Sigmoid colon (tissue), 7 donors: Measurements from ENCODE around the gene NR3C2. TPM values are rescaled to one million over a fixed set of nuclear protein-coding genes. Genes with fewer than 3 reads are reported as not detected.

ENCODE experiments used
- DNase-seq: peaks from one replicate; pipeline ENCODE4 v3.0.0-alpha.2; 2019
- H3K27ac ChIP-seq, 4 donors: fragments of 200-600 bp; sonication (generic); one replicate each; pipeline ENCODE4 v1.5.1; 2016 to 2019; ENCODE audit warnings: mild to moderate bottlenecking in 1 of 4
- H3K27me3 ChIP-seq, 3 donors: fragments of 200-600 bp; sonication (generic); one replicate each; pipeline ENCODE4 v1.5.1; 2019; ENCODE audit warnings: mild to moderate bottlenecking in 1 of 3
- H3K36me3 ChIP-seq, 4 donors: fragments of 200-600 bp; sonication (generic); one replicate each; pipeline ENCODE4 v1.5.1; 2016 to 2019
- H3K4me1 ChIP-seq, 4 donors: fragments of 200-600 bp; sonication (generic); one replicate each; pipeline ENCODE4 v1.5.1; 2017 to 2019
- H3K4me3 ChIP-seq, 4 donors: fragments of 200-600 bp; sonication (generic); one replicate each; pipeline ENCODE4 v1.5.1; 2017 to 2019; ENCODE audit warnings: mild to moderate bottlenecking in 2 of 4, moderate library complexity in 1 of 4
- H3K9me3 ChIP-seq, 4 donors: fragments of 200-600 bp in 3 of 4; sonication (generic) in 3 of 4; one replicate each; pipeline versions ENCODE4 v1.5.1 to v1.6.1; 2013 to 2019
- EP300 ChIP-seq, 4 donors: sonication (generic); formaldehyde crosslinking; IDR thresholded peaks; one replicate each; pipeline ENCODE4 v1.6.1; 2017; ENCODE audit warnings: antibody characterized with exemption in 4 of 4
- POLR2A ChIP-seq, 2 donors: fragments of 450-650 bp; IDR thresholded peaks; one replicate each; pipeline ENCODE4 v1.6.1; 2016; ENCODE audit warnings: antibody characterized with exemption in 2 of 2, mild to moderate bottlenecking in 2 of 2, moderate library complexity in 2 of 2
- POLR2AphosphoS5 ChIP-seq, 4 donors: sonication (generic); formaldehyde crosslinking; IDR thresholded peaks; one replicate each; pipeline ENCODE4 v1.6.1; 2017; ENCODE audit warnings: antibody characterized with exemption in 4 of 4
- WGBS, 2 donors: extraction: QIAGEN DNeasy Blood & Tissue Kit; methylation state at CpG; one replicate each; pipeline ENCODE4 v1.1.7; 2013; 5-methylcytosine and 5-hydroxymethylcytosine counted together
- intact Hi-C: fragments of 100-400 bp; cut with DNase I; formaldehyde crosslinking; loops from one replicate; pipeline ENCODE4 v1.15.1; 2023
- polyA plus RNA-seq, 3 donors: library from polyadenylated mRNA; stranded (reverse); fragments of 200-250 nt; gene quantifications; one replicate each; pipeline ENCODE4 v1.2.3, GENCODE V29; 2013
- total RNA-seq, 4 donors: library from RNA; depleted of rRNA; stranded (reverse); fragments of >200 nt; gene quantifications; one replicate each; pipeline ENCODE4 v1.1.0, GENCODE V29; 2016
- TF ChIP-seq, protein P1 (sequence below), 4 experiments: fragments of 450-650 bp in 3 of 4; fragments of 200-600 bp in 1 of 4; IDR thresholded peaks; one replicate each; pipeline ENCODE4 v1.5.1; 2016 to 2019; ENCODE audit warnings: antibody characterized with exemption in 4 of 4, mild to moderate bottlenecking in 3 of 4, moderate library complexity in 2 of 4
- donor health status: healthy with polysubstance abuse.
- donor health status: Bipolar disorder and iron deficiency.
- donor health status: healthy.

NR3C2 gene
- total and polyA plus RNA-seq, 7 donors = 15.6 to 34.9 (median 23.4) TPM

DNA sequence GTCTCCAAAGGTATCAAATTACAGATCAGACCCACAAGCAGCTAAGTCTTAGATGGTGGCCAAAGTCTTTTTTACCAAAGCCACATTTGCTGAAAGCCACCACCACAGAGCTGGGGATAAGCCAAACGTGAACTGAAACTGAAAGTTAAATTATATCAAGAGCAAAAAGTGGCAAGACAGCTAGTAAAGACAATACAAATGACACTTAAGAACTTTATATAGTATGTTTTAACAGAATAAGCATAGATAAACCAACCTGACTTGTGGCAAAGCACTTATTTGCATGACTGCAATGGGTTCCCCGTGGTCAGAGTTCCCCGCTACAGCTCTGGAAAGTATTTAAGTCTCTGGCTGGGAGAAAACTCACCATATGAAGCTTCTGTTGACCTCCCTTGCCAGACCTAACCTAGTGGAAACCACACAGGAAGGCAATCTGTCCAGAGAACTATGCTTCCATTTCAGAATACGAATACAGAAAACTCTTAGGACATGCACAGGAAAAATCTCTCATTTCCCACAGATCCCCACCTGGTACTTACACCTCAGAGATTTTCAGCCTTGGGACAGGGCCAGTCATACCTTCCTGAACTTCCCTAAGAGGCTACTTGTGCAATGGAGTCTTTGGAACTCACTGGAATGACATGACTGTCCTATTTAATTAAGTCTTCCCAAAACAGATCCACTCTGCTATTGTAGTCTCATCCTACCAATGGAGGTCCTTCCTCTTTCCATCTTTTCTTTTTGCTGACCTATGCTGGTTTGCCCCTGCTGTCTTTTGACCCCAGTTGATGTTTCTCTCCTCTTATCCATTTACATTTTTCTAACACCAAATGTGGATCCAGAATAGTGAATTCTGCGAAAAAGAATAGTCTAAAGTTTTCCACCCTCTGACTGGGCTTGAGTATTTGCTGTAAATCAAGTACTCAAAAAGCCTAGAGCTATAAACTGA lies 225.1 kb downstream of the NR3C2 start:
- Histone ChIP-seq H3K4me1 (peaks cover 0 to 48% (median 33%) of the 10 kb centered on the region in 4 donors), H3K4me3 (peak overlapping the region in 2 of 4 donors; percentile 16 to 22), H3K27ac (peak overlapping the region in 3 of 4 donors; percentile 19 to 78 (median 75)), H3K27me3 (no peaks in the 10 kb centered on the region), H3K9me3 (no peaks in the 10 kb centered on the region), H3K36me3 (no peaks in the 10 kb centered on the region)
- intact Hi-C loops = loop anchor here (5.0 kb wide), 1 partner anchor 225 kb away; the partner anchor contains the start of gene NR3C2
- 39 to 60% methylated on average over 5 of the region's 5 CpGs for WGBS, 2 donors
- TF ChIP-seq POLR2AphosphoS5 (IDR thresholded peaks at IDR 0.05) (no peak), POLR2A (IDR thresholded peaks at IDR 0.05) (no peak), EP300 (IDR thresholded peaks at IDR 0.05) (no peak)
- TF ChIP-seq, protein P1, sequence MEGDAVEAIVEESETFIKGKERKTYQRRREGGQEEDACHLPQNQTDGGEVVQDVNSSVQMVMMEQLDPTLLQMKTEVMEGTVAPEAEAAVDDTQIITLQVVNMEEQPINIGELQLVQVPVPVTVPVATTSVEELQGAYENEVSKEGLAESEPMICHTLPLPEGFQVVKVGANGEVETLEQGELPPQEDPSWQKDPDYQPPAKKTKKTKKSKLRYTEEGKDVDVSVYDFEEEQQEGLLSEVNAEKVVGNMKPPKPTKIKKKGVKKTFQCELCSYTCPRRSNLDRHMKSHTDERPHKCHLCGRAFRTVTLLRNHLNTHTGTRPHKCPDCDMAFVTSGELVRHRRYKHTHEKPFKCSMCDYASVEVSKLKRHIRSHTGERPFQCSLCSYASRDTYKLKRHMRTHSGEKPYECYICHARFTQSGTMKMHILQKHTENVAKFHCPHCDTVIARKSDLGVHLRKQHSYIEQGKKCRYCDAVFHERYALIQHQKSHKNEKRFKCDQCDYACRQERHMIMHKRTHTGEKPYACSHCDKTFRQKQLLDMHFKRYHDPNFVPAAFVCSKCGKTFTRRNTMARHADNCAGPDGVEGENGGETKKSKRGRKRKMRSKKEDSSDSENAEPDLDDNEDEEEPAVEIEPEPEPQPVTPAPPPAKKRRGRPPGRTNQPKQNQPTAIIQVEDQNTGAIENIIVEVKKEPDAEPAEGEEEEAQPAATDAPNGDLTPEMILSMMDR (IDR thresholded peaks at IDR 0.05) = no peak
- no peak for DNase-seq

DNA sequence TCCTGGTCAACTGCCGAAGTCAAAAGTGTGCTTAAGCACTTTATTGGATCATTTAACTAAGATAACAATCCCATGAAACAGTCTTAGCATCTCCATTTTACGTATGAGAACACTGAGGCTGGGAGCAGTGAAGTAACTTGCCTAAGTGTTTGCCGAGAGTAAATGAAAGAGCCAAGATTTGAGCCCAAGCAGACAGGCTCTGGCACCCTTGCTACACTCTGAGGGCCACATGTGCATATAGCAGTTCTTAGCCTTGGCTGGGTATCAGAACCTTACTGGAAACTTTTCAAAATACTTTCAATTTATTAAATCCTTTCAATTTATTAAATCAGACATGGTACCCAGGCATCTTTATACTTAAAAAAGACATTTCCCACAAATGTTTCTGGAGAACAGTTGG lies 225.9 kb downstream of the NR3C2 start:
- DNase-seq = no peak
- 48 to 73% methylated on average over 3 of the region's 3 CpGs for WGBS, 2 donors
- H3K9me3 ChIP-seq = no peaks in the 10 kb centered on the region
- H3K36me3 ChIP-seq = no peaks in the 10 kb centered on the region
- no peak overlapping the region for H3K4me3 ChIP-seq
- TF ChIP-seq POLR2AphosphoS5 (IDR thresholded peaks at IDR 0.05) (no peak), EP300 (IDR thresholded peaks at IDR 0.05) (no peak), POLR2A (IDR thresholded peaks at IDR 0.05) (no peak)
- TF ChIP-seq, protein P1 (IDR thresholded peaks at IDR 0.05) = no peak
- H3K4me1 ChIP-seq = peaks cover 0 to 57% (median 41%) of the 10 kb centered on the region in 4 donors
- H3K27ac ChIP-seq = peak overlapping the region in 3 of 4 donors; percentile 19 to 78 (median 75)
- intact Hi-C loops = loop anchor here (5.0 kb wide), 1 partner anchor 226 kb away; the partner anchor contains the start of gene NR3C2
- H3K27me3 ChIP-seq = no peaks in the 10 kb centered on the region

DNA sequence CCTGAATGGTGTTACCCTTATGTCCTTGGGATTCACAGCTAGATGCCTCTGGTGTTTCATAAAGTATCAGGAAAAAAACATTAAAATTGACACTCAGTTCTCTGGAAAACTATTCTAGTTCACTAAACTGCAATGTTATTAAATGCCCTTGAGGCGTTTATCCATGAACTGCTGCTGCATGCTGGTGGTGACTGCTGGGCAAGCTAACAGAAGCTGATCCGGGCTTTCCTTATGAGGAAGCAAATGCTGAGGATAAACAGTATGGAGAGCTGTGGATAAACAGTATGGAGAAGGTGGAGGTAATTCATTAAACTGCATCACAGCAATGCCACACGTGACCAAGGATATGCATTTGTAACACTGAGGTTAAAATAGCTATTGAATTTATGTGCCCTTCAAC lies 227.0 kb downstream of the NR3C2 start:
- Histone ChIP-seq H3K27me3 (no peaks in the 10 kb centered on the region), H3K9me3 (no peaks in the 10 kb centered on the region), H3K4me3 (peak overlapping the region in 1 of 4 donors; percentile 8), H3K27ac (peak overlapping the region; percentile 65 to 78 (median 72)), H3K4me1 (peaks cover 0 to 68% (median 52%) of the 10 kb centered on the region in 4 donors), H3K36me3 (no peaks in the 10 kb centered on the region)
- TF ChIP-seq EP300 (IDR thresholded peaks at IDR 0.05) = no peak
- TF ChIP-seq POLR2AphosphoS5 (IDR thresholded peaks at IDR 0.05) = no peak
- TF ChIP-seq, protein P1 (IDR thresholded peaks at IDR 0.05) = no peak
- TF ChIP-seq POLR2A (IDR thresholded peaks at IDR 0.05) = no peak
- DNase-seq = no peak
- intact Hi-C loops = loop anchor here (5.0 kb wide), 1 partner anchor 227 kb away; the partner anchor contains the start of gene NR3C2
- 43 to 65% methylated on average over 3 of the region's 3 CpGs for WGBS, 2 donors

DNA sequence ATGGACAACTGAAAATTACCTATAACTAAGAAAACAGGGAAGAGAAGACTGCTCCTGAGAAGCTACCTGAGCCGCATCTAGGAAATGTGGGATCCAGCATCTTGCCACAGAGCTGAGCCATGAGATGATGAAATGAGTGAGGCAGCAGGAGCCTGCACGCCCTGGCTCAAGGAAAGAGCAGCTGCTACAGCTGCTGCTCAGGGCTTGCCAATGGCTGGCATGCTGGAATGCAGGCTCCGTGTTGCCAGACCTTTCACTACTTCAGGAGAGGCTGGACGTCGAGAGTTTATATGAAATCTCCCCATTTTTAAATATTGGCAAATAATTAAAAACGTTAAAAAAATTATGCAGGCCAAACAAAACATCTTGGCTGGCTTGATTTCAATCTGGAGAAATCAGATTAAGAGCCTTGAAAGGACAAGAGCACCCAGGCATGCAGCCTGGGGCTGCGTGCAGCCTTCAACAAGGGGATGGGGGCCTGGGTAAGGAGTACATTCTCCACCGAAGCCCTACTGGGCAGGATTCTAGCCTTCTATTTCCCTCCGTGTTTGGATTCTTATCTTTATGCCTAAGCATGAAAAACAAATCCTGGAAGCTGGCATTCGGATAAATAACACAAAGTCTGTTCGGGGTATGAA lies 227.6 kb downstream of the NR3C2 start:
- Histone ChIP-seq H3K27me3 (no peaks in the 10 kb centered on the region), H3K4me3 (peak overlapping the region in 1 of 4 donors; percentile 8), H3K36me3 (no peaks in the 10 kb centered on the region), H3K27ac (peak overlapping the region; percentile 65 to 78 (median 72)), H3K9me3 (no peaks in the 10 kb centered on the region), H3K4me1 (peaks cover 0 to 72% (median 54%) of the 10 kb centered on the region in 4 donors)
- DNase-seq = peak; percentile 80
- TF ChIP-seq POLR2AphosphoS5 (IDR thresholded peaks at IDR 0.05) (peak in 3 of 4 donors; percentile 8 to 21 (median 14)), EP300 (IDR thresholded peaks at IDR 0.05) (no peak), POLR2A (IDR thresholded peaks at IDR 0.05) (no peak)
- 78 to 82% methylated on average over 11 of the region's 11 CpGs for WGBS, 2 donors
- intact Hi-C loops = loop anchor here (5.0 kb wide), 1 partner anchor 228 kb away; the partner anchor contains the start of gene NR3C2
